GM12878 (cell line): ENCODE data around the gene SP6. TPM values are rescaled to one million over a fixed set of nuclear protein-coding genes. Genes with fewer than 3 reads are reported as not detected.

ENCODE experiments used
- ATAC-seq: fragments of 200-7000 bp; cut with Tn5 transposase; 3 replicates; pipeline ENCODE4 v1.9.1; 2020; ENCODE audit warnings: mild to moderate bottlenecking, moderate library complexity
- BruUV-seq: library from RNA; stranded (reverse); fragments of 400-500 nt; replicated peaks from 2 replicates; lab custom pipeline; 2021; lab: Mats Ljungman, UMichigan
- CTCF ChIA-PET: fragments of 300-600 bp; sonication (Branson Sonifier 250); formaldehyde crosslinking; extraction: SDS; loops from one replicate; lab custom pipeline; 2021; ENCODE audit warnings: inconsistent platforms; lab: Yijun Ruan, JAX
- POLR2A ChIA-PET: fragments of 350-600 bp; formaldehyde crosslinking; extraction: SDS; loops from one replicate; lab custom pipeline; 2021; ENCODE audit warnings: inconsistent platforms; lab: Charles Lee
- RAD21 ChIA-PET: fragments of 300-600 bp; sonication (Branson Sonifier 250); formaldehyde crosslinking; loops from one replicate; lab custom pipeline; 2023; ENCODE audit warnings: antibody characterized with exemption; ENCODE audit not compliant: unreplicated experiment; lab: Charles Lee
- SMC1A ChIA-PET: fragments of 300-600 bp; sonication (Branson Sonifier 250); formaldehyde crosslinking; loops from one replicate; lab custom pipeline; 2023; ENCODE audit not compliant: unreplicated experiment, uncharacterized antibody; lab: Charles Lee
- DNase-seq: peaks from one replicate; pipeline ENCODE4 v3.0.0-alpha.2; 2011; ENCODE audit warnings: low read depth, low spot score
- FAIRE-seq: peaks from 3 replicates; lab custom pipeline; 2011; peaks lifted over from hg19 to GRCh38; lab: Jason Lieb, UNC
- H2AFZ ChIP-seq: 2 replicates; pipeline ENCODE4 v1.6.0; 2011; ENCODE audit warnings: low read depth, low read length, control low read depth; ENCODE audit not compliant: control insufficient read depth
- H3K27ac ChIP-seq: 2 replicates; pipeline ENCODE4 v1.5.1; 2011; ENCODE audit warnings: control low read depth; ENCODE audit not compliant: control insufficient read depth, insufficient read depth
- H3K27me3 ChIP-seq, 2 experiments: replicated peaks in 1 of 2; 2 replicates each; pipeline versions ENCODE4 v1.6.0 to v1.6.1; 2011; ENCODE audit warnings: low read length in 1 of 2; ENCODE audit not compliant: control insufficient read depth in 2 of 2, insufficient read depth in 2 of 2
- H3K36me3 ChIP-seq, 2 experiments: 2 replicates each; pipeline ENCODE4 v1.5.1; 2011; ENCODE audit warnings: low read length in 1 of 2; ENCODE audit not compliant: control insufficient read depth in 2 of 2, insufficient read depth in 2 of 2
- H3K4me1 ChIP-seq: 2 replicates; pipeline ENCODE4 v1.6.1; 2011; ENCODE audit warnings: mild to moderate bottlenecking, low read length, moderate library complexity, mixed read lengths; ENCODE audit not compliant: control insufficient read depth, insufficient read depth
- H3K4me2 ChIP-seq: 2 replicates; pipeline ENCODE4 v1.6.0; 2011; ENCODE audit warnings: control low read depth; ENCODE audit not compliant: control insufficient read depth, insufficient read depth
- H3K4me3 ChIP-seq: fragments of 200-600 bp; sonication (generic); 2 replicates; pipeline ENCODE4 v1.5.1; 2016
- H3K79me2 ChIP-seq: 2 replicates; pipeline ENCODE4 v1.6.0; 2011; ENCODE audit warnings: low read length; ENCODE audit not compliant: control insufficient read depth, insufficient read depth
- H3K9ac ChIP-seq: 2 replicates; pipeline ENCODE4 v1.8.0; 2011; ENCODE audit warnings: low read length, control low read depth, mixed read lengths; ENCODE audit not compliant: control insufficient read depth, insufficient read depth
- H3K9me3 ChIP-seq: replicated peaks from 3 replicates; pipeline ENCODE4 v1.5.1; 2011; ENCODE audit warnings: mild to moderate bottlenecking, low read length; ENCODE audit not compliant: control insufficient read depth, insufficient read depth
- H4K20me1 ChIP-seq: 2 replicates; pipeline ENCODE4 v1.6.0; 2011; ENCODE audit not compliant: control insufficient read depth, insufficient read depth
- ATF7 ChIP-seq: fragments of 450-650 bp; IDR thresholded peaks from 2 replicates; pipeline ENCODE4 v1.6.1; 2016; ENCODE audit warnings: low read depth, mild to moderate bottlenecking
- BACH1 ChIP-seq: fragments of 450-650 bp; IDR thresholded peaks from 2 replicates; pipeline ENCODE4 v1.6.1; 2017; ENCODE audit warnings: mild to moderate bottlenecking, borderline replicate concordance
- E2F4 ChIP-seq: IDR thresholded peaks from 2 replicates; pipeline ENCODE4 v1.6.1; 2012; ENCODE audit warnings: low read depth, low read length, improper control_type of control experiment
- GATAD2B ChIP-seq: fragments of 450-650 bp; conservative IDR thresholded peaks from 2 replicates; pipeline ENCODE4 v1.6.1; 2017; ENCODE audit warnings: low read depth, mild to moderate bottlenecking, moderate library complexity
- HCFC1 ChIP-seq: fragments of 150-350 bp; IDR thresholded peaks from 2 replicates; pipeline ENCODE4 v1.6.1; 2014; ENCODE audit warnings: low read length
- IRF4 ChIP-seq: IDR thresholded peaks from 2 replicates; pipeline ENCODE4 v1.6.1; 2011; ENCODE audit warnings: low read depth, low read length
- RAD21 ChIP-seq: IDR thresholded peaks from 2 replicates; pipeline ENCODE4 v1.6.1; 2011; ENCODE audit warnings: mild to moderate bottlenecking, low read depth, low read length, moderate library complexity; ENCODE audit not compliant: insufficient read depth
- SUPT20H ChIP-seq: IDR thresholded peaks from 2 replicates; pipeline ENCODE4 v1.6.1; 2011; ENCODE audit warnings: low read depth, mild to moderate bottlenecking, low read length, moderate library complexity, borderline replicate concordance; ENCODE audit not compliant: control insufficient read depth
- ZNF622 ChIP-seq: fragments of 450-650 bp; IDR thresholded peaks from 2 replicates; pipeline ENCODE4 v1.6.1; 2017; ENCODE audit warnings: mild to moderate bottlenecking, inconsistent platforms
- WGBS: methylation state at CpG from one replicate; pipeline ENCODE4 v1.1.6; 2016; ENCODE audit warnings: low lambda C conversion rate; ENCODE audit not compliant: insufficient replicate concordance, insufficient coverage; ENCODE audit errors: missing lambda C conversion rate; 5-methylcytosine and 5-hydroxymethylcytosine counted together
- in situ Hi-C: fragments of 300-500 bp; cut with MboI; formaldehyde crosslinking; loops from 9 replicates; pipeline ENCODE4 v1.14.3; 2018; ENCODE audit warnings: mixed read lengths
- intact Hi-C: fragments of 100-400 bp; cut with micrococcal nuclease; formaldehyde crosslinking; loops from one replicate; pipeline ENCODE4 v1.14.2; 2022; ENCODE audit not compliant: unreplicated experiment
- polyA plus RNA-seq, 11 experiments: library from polyadenylated mRNA; depleted of rRNA in 4 of 11; unstranded in 6 of 11; stranded (reverse) in 5 of 11; fragments of >200 nt; fragmentation: Nextera tagmentation in 4 of 11; fragmentation: Illumina TruSeq in 1 of 11; extraction: Ambion mirVana in 4 of 11; extraction: Trizol in 1 of 11; gene quantifications; 1 replicate in 1 of 11; 2 replicates in 10 of 11; pipeline versions ENCODE4 v1.2.1 to v1.2.3, GENCODE V29; 2011 to 2016; ENCODE audit warnings: inconsistent platforms in 2 of 11, missing spikeins in 2 of 11, low read depth in 1 of 11
- total RNA-seq, 4 experiments: library from RNA; depleted of rRNA in 3 of 4; stranded (reverse); fragments of >200 nt in 3 of 4; fragmentation: Illumina TruSeq in 1 of 4; extraction: Trizol in 1 of 4; gene quantifications; 2 replicates each; pipeline versions ENCODE4 v1.2.1 to v1.2.3, GENCODE V29; 2013 to 2021
- TF ChIP-seq, protein P1 (sequence below): IDR thresholded peaks from 2 replicates; pipeline ENCODE4 v1.6.1; 2011; ENCODE audit warnings: low read depth, mild to moderate bottlenecking, low read length, moderate library complexity, borderline replicate concordance; ENCODE audit errors: extremely low read depth
- TF ChIP-seq, protein P2 (sequence below): fragments of 150-350 bp; IDR thresholded peaks from 2 replicates; pipeline ENCODE4 v1.6.1; 2016; ENCODE audit warnings: low read depth, low read length
- TF ChIP-seq, protein P3 (sequence below), 3 experiments: IDR thresholded peaks in 2 of 3; conservative IDR thresholded peaks in 1 of 3; 2 replicates each; pipeline ENCODE4 v1.5.1; 2011; ENCODE audit warnings: low read depth in 3 of 3, low read length in 3 of 3, mild to moderate bottlenecking in 3 of 3, control low read depth in 2 of 3, moderate library complexity in 2 of 3, inconsistent platforms in 1 of 3, mixed read lengths in 1 of 3; ENCODE audit not compliant: control insufficient read depth in 2 of 3, insufficient read depth in 1 of 3; ENCODE audit errors: extremely low read depth in 1 of 3
- TF ChIP-seq, protein P4 (sequence below): IDR thresholded peaks from 2 replicates; pipeline ENCODE4 v1.6.1; 2011; ENCODE audit warnings: borderline replicate concordance, low read depth, mild to moderate bottlenecking, moderate library complexity, mixed read lengths, low read length; ENCODE audit not compliant: insufficient read depth; ENCODE audit errors: extremely low read length

The SP6 gene
- total and polyA plus RNA-seq, 10 of the 15 experiments (the other 5 are each of a cell fraction or from before 2014, with no cell fraction given): 0.05 to 0.15 (median 0.06) TPM; not detected in 7

DNA sequence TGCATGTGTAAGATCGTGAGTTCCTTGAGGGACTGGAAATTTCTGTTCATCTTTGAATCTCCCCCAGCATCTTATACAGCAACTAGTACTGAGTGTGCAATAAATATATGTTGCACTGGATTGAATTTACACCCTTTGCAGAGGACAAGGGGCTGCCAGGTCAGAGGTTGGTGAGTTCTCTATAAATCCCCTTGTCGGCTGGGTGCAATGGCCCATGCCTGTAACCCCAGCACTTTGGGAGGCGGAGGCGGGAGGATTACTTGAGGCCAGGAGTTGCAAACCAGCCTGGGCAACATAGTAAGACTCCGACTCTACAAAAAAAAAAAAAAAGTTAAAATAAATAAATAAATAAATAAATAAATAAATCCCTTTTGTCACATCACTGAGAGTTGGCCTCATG lies 9.4 kb upstream of the SP6 start:
- in situ Hi-C loops: no loop called here
- no peak for ATAC-seq
- Histone ChIP-seq H3K4me1 (no peaks in the 10 kb centered on the region), H3K4me3 (no peak overlapping the region), H3K9me3 (no peaks in the 10 kb centered on the region), H3K79me2 (no peaks in the 10 kb centered on the region), H3K36me3 (no peaks in the 10 kb centered on the region)
- no peak for DNase-seq
- FAIRE-seq: no peak
- intact Hi-C loops: no loop called here
- SMC1A ChIA-PET: no interaction called here
- TF ChIP-seq E2F4: no peak
- TF ChIP-seq, protein P1, sequence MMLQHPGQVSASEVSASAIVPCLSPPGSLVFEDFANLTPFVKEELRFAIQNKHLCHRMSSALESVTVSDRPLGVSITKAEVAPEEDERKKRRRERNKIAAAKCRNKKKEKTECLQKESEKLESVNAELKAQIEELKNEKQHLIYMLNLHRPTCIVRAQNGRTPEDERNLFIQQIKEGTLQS: no peak
- no peak for TF ChIP-seq SUPT20H
- TF ChIP-seq, protein P2, sequence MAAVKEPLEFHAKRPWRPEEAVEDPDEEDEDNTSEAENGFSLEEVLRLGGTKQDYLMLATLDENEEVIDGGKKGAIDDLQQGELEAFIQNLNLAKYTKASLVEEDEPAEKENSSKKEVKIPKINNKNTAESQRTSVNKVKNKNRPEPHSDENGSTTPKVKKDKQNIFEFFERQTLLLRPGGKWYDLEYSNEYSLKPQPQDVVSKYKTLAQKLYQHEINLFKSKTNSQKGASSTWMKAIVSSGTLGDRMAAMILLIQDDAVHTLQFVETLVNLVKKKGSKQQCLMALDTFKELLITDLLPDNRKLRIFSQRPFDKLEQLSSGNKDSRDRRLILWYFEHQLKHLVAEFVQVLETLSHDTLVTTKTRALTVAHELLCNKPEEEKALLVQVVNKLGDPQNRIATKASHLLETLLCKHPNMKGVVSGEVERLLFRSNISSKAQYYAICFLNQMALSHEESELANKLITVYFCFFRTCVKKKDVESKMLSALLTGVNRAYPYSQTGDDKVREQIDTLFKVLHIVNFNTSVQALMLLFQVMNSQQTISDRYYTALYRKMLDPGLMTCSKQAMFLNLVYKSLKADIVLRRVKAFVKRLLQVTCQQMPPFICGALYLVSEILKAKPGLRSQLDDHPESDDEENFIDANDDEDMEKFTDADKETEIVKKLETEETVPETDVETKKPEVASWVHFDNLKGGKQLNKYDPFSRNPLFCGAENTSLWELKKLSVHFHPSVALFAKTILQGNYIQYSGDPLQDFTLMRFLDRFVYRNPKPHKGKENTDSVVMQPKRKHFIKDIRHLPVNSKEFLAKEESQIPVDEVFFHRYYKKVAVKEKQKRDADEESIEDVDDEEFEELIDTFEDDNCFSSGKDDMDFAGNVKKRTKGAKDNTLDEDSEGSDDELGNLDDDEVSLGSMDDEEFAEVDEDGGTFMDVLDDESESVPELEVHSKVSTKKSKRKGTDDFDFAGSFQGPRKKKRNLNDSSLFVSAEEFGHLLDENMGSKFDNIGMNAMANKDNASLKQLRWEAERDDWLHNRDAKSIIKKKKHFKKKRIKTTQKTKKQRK: no peak
- TF ChIP-seq GATAD2B: no peak
- no peak for TF ChIP-seq HCFC1
- TF ChIP-seq BACH1: no peak
- TF ChIP-seq, protein P3, sequence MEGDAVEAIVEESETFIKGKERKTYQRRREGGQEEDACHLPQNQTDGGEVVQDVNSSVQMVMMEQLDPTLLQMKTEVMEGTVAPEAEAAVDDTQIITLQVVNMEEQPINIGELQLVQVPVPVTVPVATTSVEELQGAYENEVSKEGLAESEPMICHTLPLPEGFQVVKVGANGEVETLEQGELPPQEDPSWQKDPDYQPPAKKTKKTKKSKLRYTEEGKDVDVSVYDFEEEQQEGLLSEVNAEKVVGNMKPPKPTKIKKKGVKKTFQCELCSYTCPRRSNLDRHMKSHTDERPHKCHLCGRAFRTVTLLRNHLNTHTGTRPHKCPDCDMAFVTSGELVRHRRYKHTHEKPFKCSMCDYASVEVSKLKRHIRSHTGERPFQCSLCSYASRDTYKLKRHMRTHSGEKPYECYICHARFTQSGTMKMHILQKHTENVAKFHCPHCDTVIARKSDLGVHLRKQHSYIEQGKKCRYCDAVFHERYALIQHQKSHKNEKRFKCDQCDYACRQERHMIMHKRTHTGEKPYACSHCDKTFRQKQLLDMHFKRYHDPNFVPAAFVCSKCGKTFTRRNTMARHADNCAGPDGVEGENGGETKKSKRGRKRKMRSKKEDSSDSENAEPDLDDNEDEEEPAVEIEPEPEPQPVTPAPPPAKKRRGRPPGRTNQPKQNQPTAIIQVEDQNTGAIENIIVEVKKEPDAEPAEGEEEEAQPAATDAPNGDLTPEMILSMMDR (IDR thresholded peaks at IDR 0.05 in 2 of 3, conservative IDR thresholded peaks at IDR 0.05 in 1 of 3; ENCODE audit: control insufficient read depth in 2 of 3, extremely low read depth in 1 of 3, insufficient read depth in 1 of 3, low read depth in 3 of 3, low read length in 3 of 3): no peak
- TF ChIP-seq ZNF622: no peak
- no peak for TF ChIP-seq RAD21
- TF ChIP-seq ATF7: no peak
- TF ChIP-seq, protein P4, sequence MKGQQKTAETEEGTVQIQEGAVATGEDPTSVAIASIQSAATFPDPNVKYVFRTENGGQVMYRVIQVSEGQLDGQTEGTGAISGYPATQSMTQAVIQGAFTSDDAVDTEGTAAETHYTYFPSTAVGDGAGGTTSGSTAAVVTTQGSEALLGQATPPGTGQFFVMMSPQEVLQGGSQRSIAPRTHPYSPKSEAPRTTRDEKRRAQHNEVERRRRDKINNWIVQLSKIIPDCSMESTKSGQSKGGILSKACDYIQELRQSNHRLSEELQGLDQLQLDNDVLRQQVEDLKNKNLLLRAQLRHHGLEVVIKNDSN: no peak
- no peak for TF ChIP-seq IRF4
- TF ChIP-seq, all 136 proteins: peak for 0
- Histone ChIP-seq H2AFZ (no peak overlapping the region), H3K27me3 (peaks cover 2 to 7% of the 10 kb centered on the region in 2 experiments; a peak in 3 of 4 replicates), H4K20me1 (no peaks in the 10 kb centered on the region), H3K4me2 (no peak overlapping the region), H3K9ac (no peak overlapping the region), H3K27ac (no peak overlapping the region)
- BruUV-seq: no TSS peak
- ChIA-PET CTCF (no interaction called here), POLR2A (no interaction called here), RAD21 (no interaction called here)
- WGBS: 15% methylated on average over 5 of the region's 5 CpGs
